Choroid plexus epithelial cell (primary cell): Measurements from ENCODE around the gene TMIGD1.
A peak's percentile ranks its signal among the peaks of the same experiment; 100 is the strongest.

Source experiments
- DNase-seq: peaks from one replicate; pipeline ENCODE4 v3.0.0-alpha.2; 2010; ENCODE audit warnings: low read depth
- H3K4me3 ChIP-seq: 2 replicates; pipeline ENCODE4 v1.5.1; 2011; ENCODE audit warnings: low read depth, mild to moderate bottlenecking, control low read depth, low read length, moderate library complexity
- CTCF ChIP-seq: conservative IDR thresholded peaks from 2 replicates; pipeline ENCODE4 v1.5.1; 2011; ENCODE audit warnings: low read depth, mild to moderate bottlenecking, control low read depth, inconsistent platforms, low read length, moderate library complexity

TMIGD1 gene

GRCh38 chr17:30369995-30370394, 36.1 kb upstream of the TMIGD1 start:
- DNase-seq = no peak
- no peak for TF ChIP-seq CTCF
- no peak overlapping the region for H3K4me3 ChIP-seq

- no peak for TF ChIP-seq CTCF
- H3K4me3 ChIP-seq = no peak overlapping the region
- DNase-seq = no peak
These were observed 35.3 kb upstream of the TMIGD1 start for GRCh38 chr17:30368912-30369720.

GRCh38 chr17:30366536-30366935, 32.7 kb upstream of the TMIGD1 start:
- H3K4me3 ChIP-seq = no peak overlapping the region
- DNase-seq = no peak
- TF ChIP-seq CTCF = no peak

GRCh38 chr17:30363715-30364202, 29.9 kb upstream of the TMIGD1 start:
- peak; percentile 89 for DNase-seq
- no peak overlapping the region for H3K4me3 ChIP-seq
- TF ChIP-seq CTCF = no peak

GRCh38 chr17:30361766-30362279, 28.0 kb upstream of the TMIGD1 start:
- no peak for TF ChIP-seq CTCF
- DNase-seq = no peak
- H3K4me3 ChIP-seq = no peak overlapping the region

- no peak for DNase-seq
- no peak for TF ChIP-seq CTCF
- no peak overlapping the region for H3K4me3 ChIP-seq
These were observed 26.4 kb upstream of the TMIGD1 start for GRCh38 chr17:30360086-30360808.
